ENCODE results near the gene ZDHHC19. TPM values are rescaled to one million over a fixed set of nuclear protein-coding genes. Genes with fewer than 3 reads are reported as not detected.
A peak's percentile ranks its signal among the peaks of the same experiment; 100 is the strongest.
"Not testable (repeated sequence)": the region's sequence is repeated elsewhere in the genome, so short reads cannot be mapped to it uniquely, and the experiment has no call there.

The ZDHHC19 gene
- total and polyA plus RNA-seq, 3 experiments from 2014 or later = not detected

DNA sequence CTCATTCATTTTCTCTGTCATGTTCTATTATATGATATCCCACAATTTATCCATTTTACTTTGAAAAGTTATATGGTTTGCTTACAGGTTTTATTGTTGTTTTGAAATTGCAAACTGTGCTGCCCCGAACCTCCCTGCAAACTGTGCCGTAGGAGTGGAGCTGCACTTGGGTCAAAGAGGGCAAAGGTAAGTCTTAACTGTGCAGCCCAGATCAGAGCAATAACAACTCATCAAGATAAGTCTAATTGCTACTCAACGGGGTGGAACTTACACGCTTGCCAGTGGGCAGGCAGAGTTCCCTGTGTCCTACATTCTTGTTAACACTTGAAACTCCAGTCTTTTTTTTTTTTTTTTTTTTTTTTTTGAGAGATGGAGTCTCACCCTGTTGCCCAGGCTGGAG is 33.2 kb downstream of the ZDHHC19 start:
- Mint-ChIP-seq H3K4me1 (peaks cover 36 to 52% (median 52%) of the 10 kb centered on the region in 3 donors), H3K27ac (peak overlapping the region in 5 of 8 donors; percentile 19 to 91 (median 80)), H3K36me3 (no peaks in the 10 kb centered on the region), H3K4me3 (peak overlapping the region in 1 of 7 donors; percentile 35), H3K9me3 (no peaks in the 10 kb centered on the region), H3K27me3 (no peaks in the 10 kb centered on the region)
- Histone ChIP-seq H3K4me1 (ENCODE audit: insufficient read depth, low read length) (peaks cover 44% of the 10 kb centered on the region), H3K4me3 (ENCODE audit: low read length) (no peak overlapping the region), H3K36me3 (ENCODE audit: insufficient read depth, low read length) (no peaks in the 10 kb centered on the region), H3K27ac (ENCODE audit: low read depth, low read length) (no peak overlapping the region), H3K9me3 (ENCODE audit: low read length) (no peaks in the 10 kb centered on the region), H3K27me3 (ENCODE audit: insufficient read depth, low read length, poor library complexity, severe bottlenecking) (no peaks in the 10 kb centered on the region)
- CTCF ChIA-PET = no interaction called here
- POLR2A ChIA-PET = interaction anchor here (2.5 kb wide), 1 partner anchor 98 kb away, joined by 13 read pairs; no protein-coding TSS in a partner anchor
- no peak for DNase-seq

DNA sequence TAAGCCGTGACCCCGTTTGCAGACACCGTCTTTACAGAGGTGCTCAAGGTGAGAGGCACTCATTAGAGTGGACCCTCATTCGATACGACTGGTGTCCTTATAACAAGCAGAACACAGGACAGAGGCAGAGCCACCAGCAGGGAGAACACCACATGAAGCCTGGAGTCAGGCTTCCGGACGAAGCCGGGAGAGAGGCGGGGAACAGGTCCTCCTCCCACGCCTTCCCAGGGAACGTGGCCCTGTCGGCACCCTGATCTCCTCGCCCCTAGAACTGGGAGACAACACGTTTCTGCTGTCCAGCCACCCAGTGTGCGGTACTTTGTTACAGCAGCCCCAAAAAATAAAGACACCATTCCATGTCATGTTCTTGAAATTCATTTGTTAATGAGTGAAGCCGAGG is 33.6 kb downstream of the ZDHHC19 start:
- no peaks in the 10 kb centered on the region for H3K9me3 ChIP-seq (ENCODE audit: low read length)
- H3K36me3 Mint-ChIP-seq = no peaks in the 10 kb centered on the region
- ChIA-PET CTCF (no interaction called here), POLR2A (no interaction called here)
- no peak overlapping the region for H3K4me3 ChIP-seq (ENCODE audit: low read length)
- H3K36me3 ChIP-seq (ENCODE audit: insufficient read depth, low read length) = no peaks in the 10 kb centered on the region
- DNase-seq = no peak
- no peaks in the 10 kb centered on the region for H3K27me3 Mint-ChIP-seq
- peaks cover 33 to 48% (median 48%) of the 10 kb centered on the region in 3 donors for H3K4me1 Mint-ChIP-seq
- no peak overlapping the region for H3K27ac ChIP-seq (ENCODE audit: low read depth, low read length)
- H3K9me3 Mint-ChIP-seq = no peaks in the 10 kb centered on the region
- peaks cover 40% of the 10 kb centered on the region for H3K4me1 ChIP-seq (ENCODE audit: insufficient read depth, low read length)
- no peaks in the 10 kb centered on the region for H3K27me3 ChIP-seq (ENCODE audit: insufficient read depth, low read length, poor library complexity, severe bottlenecking)
- H3K4me3 Mint-ChIP-seq = no peak overlapping the region
- H3K27ac Mint-ChIP-seq = peak overlapping the region in 5 of 8 donors; percentile 66 to 91 (median 80)

GRCh38 chr3:196175722-196176121 is 35.5 kb downstream of the ZDHHC19 start:
- Mint-ChIP-seq H3K4me1 (peaks cover 23 to 30% (median 29%) of the 10 kb centered on the region in 3 donors), H3K4me3 (no peak overlapping the region), H3K27ac (no peak overlapping the region), H3K36me3 (no peaks in the 10 kb centered on the region), H3K9me3 (no peaks in the 10 kb centered on the region), H3K27me3 (no peaks in the 10 kb centered on the region)
- Histone ChIP-seq H3K9me3 (ENCODE audit: low read length) (no peaks in the 10 kb centered on the region), H3K27me3 (ENCODE audit: insufficient read depth, low read length, poor library complexity, severe bottlenecking) (no peaks in the 10 kb centered on the region), H3K36me3 (ENCODE audit: insufficient read depth, low read length) (no peaks in the 10 kb centered on the region), H3K4me3 (ENCODE audit: low read length) (no peak overlapping the region), H3K4me1 (ENCODE audit: insufficient read depth, low read length) (peaks cover 22% of the 10 kb centered on the region), H3K27ac (ENCODE audit: low read depth, low read length) (no peak overlapping the region)
- DNase-seq = no peak
- ChIA-PET CTCF (interaction anchor here (1.5 kb wide), 1 partner anchor 103 kb away, joined by 4 read pairs; no protein-coding TSS in a partner anchor), POLR2A (no interaction called here)

DNA sequence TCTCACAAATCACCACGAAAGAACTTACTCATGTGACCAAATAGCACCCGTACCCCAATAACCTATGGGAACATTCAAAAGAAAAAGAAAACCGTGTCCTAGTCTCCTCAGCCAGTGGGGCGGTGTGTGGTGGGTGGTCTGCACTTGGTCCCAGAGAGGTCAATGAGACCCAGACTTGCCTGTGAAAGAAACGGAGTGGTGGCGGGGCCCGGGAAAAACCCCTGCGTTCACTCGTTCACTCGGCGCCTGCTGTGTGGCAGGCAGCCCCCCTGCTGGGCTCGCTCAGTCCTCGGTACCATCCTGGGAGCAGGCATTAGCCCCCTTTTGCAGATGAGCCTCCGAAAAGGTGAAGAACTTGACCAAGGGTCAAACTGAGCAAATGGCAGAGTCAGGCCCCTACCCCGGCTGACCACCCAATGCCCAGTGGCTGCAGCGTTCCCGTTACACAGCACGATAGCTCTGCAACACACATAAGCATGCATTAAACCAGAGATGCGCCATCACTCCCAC is 36.0 kb downstream of the ZDHHC19 start:
- Histone ChIP-seq H3K4me1 (ENCODE audit: insufficient read depth, low read length) (peaks cover 17% of the 10 kb centered on the region), H3K36me3 (ENCODE audit: insufficient read depth, low read length) (no peaks in the 10 kb centered on the region), H3K9me3 (ENCODE audit: low read length) (no peaks in the 10 kb centered on the region), H3K4me3 (ENCODE audit: low read length) (no peak overlapping the region), H3K27ac (ENCODE audit: low read depth, low read length) (no peak overlapping the region), H3K27me3 (ENCODE audit: insufficient read depth, low read length, poor library complexity, severe bottlenecking) (no peaks in the 10 kb centered on the region)
- Mint-ChIP-seq H3K4me1 (peaks cover 19 to 24% (median 24%) of the 10 kb centered on the region in 3 donors), H3K36me3 (no peaks in the 10 kb centered on the region), H3K9me3 (no peaks in the 10 kb centered on the region), H3K27me3 (no peaks in the 10 kb centered on the region), H3K4me3 (no peak overlapping the region), H3K27ac (no peak overlapping the region)
- ChIA-PET POLR2A (no interaction called here), CTCF (interaction anchor here (1.5 kb wide), 1 partner anchor 102 kb away, joined by 4 read pairs; no protein-coding TSS in a partner anchor)
- no peak for DNase-seq

DNA sequence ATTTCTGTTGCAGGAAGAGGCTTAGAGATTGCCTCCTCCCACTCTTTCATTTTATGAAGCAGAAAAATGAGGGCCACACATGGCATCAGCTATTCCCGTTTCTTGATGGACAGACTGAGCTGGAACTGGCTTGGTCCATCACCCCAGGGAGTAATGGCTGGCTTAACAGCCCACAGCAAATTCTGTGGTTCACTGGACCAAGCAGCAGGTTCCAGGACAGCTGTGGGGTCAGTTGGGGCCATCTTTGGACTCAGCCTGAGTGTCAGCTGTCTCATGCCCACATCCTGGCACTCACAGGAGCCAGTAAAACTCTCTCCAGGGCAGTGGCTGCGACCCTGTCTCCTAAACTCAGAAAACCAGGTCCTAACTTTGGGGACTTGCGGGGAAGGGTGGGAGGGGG is 36.5 kb downstream of the ZDHHC19 start:
- CTCF ChIA-PET = interaction anchor here (1.5 kb wide), 1 partner anchor 102 kb away, joined by 4 read pairs; no protein-coding TSS in a partner anchor
- H3K27me3 Mint-ChIP-seq = no peaks in the 10 kb centered on the region

GRCh38 chr3:196170296-196170695 is 40.9 kb downstream of the ZDHHC19 start:
- H3K9me3 Mint-ChIP-seq; H3K27me3 ChIP-seq (ENCODE audit: insufficient read depth, low read length, poor library complexity, severe bottlenecking); H3K27ac Mint-ChIP-seq; H3K27me3 Mint-ChIP-seq; H3K9me3 ChIP-seq (ENCODE audit: low read length); H3K4me3 Mint-ChIP-seq; H3K4me3 ChIP-seq (ENCODE audit: low read length); H3K4me1 ChIP-seq (ENCODE audit: insufficient read depth, low read length); CTCF ChIA-PET; H3K4me1 Mint-ChIP-seq; H3K27ac ChIP-seq (ENCODE audit: low read depth, low read length); H3K36me3 Mint-ChIP-seq; DNase-seq; POLR2A ChIA-PET; H3K36me3 ChIP-seq (ENCODE audit: insufficient read depth, low read length): not testable (repeated sequence)

More for the DNA sequence above, 36.5 kb downstream of the ZDHHC19 start:
- H3K4me1 Mint-ChIP-seq = peaks cover 14 to 19% (median 19%) of the 10 kb centered on the region in 3 donors
- H3K27ac ChIP-seq (ENCODE audit: low read depth, low read length) = no peak overlapping the region
- H3K27me3 ChIP-seq (ENCODE audit: insufficient read depth, low read length, poor library complexity, severe bottlenecking) = no peaks in the 10 kb centered on the region
- POLR2A ChIA-PET = no interaction called here
- no peaks in the 10 kb centered on the region for H3K9me3 ChIP-seq (ENCODE audit: low read length)
- no peak overlapping the region for H3K27ac Mint-ChIP-seq
- no peaks in the 10 kb centered on the region for H3K9me3 Mint-ChIP-seq
- no peak overlapping the region for H3K4me3 Mint-ChIP-seq
- no peaks in the 10 kb centered on the region for H3K36me3 Mint-ChIP-seq
- DNase-seq = no peak
- no peak overlapping the region for H3K4me3 ChIP-seq (ENCODE audit: low read length)
- H3K4me1 ChIP-seq (ENCODE audit: insufficient read depth, low read length) = peaks cover 12% of the 10 kb centered on the region
- H3K36me3 ChIP-seq (ENCODE audit: insufficient read depth, low read length) = no peaks in the 10 kb centered on the region

- Histone ChIP-seq H3K4me1 (ENCODE audit: insufficient read depth, low read length) (no peaks in the 10 kb centered on the region), H3K36me3 (ENCODE audit: insufficient read depth, low read length) (no peaks in the 10 kb centered on the region), H3K27ac (ENCODE audit: low read depth, low read length) (no peak overlapping the region), H3K9me3 (ENCODE audit: low read length) (no peaks in the 10 kb centered on the region), H3K27me3 (ENCODE audit: insufficient read depth, low read length, poor library complexity, severe bottlenecking) (no peaks in the 10 kb centered on the region), H3K4me3 (ENCODE audit: low read length) (no peak overlapping the region)
- Mint-ChIP-seq H3K36me3 (no peaks in the 10 kb centered on the region), H3K4me3 (no peak overlapping the region), H3K4me1 (peaks cover 0 to 2% (median 0%) of the 10 kb centered on the region in 3 donors), H3K27ac (no peak overlapping the region), H3K27me3 (no peaks in the 10 kb centered on the region), H3K9me3 (no peaks in the 10 kb centered on the region)
- POLR2A ChIA-PET = no interaction called here
- CTCF ChIA-PET = no interaction called here
- DNase-seq = no peak
Observed at GRCh38 chr3:196169836-196170240, 41.4 kb downstream of the ZDHHC19 start.

- Histone ChIP-seq H3K27me3 (ENCODE audit: insufficient read depth, low read length, poor library complexity, severe bottlenecking) (no peaks in the 10 kb centered on the region), H3K36me3 (ENCODE audit: insufficient read depth, low read length) (no peaks in the 10 kb centered on the region), H3K9me3 (ENCODE audit: low read length) (no peaks in the 10 kb centered on the region), H3K4me1 (ENCODE audit: insufficient read depth, low read length) (no peaks in the 10 kb centered on the region), H3K4me3 (ENCODE audit: low read length) (no peak overlapping the region), H3K27ac (ENCODE audit: low read depth, low read length) (no peak overlapping the region)
- Mint-ChIP-seq H3K36me3 (no peaks in the 10 kb centered on the region), H3K4me1 (peaks cover 0 to 2% (median 0%) of the 10 kb centered on the region in 3 donors), H3K9me3 (no peaks in the 10 kb centered on the region), H3K4me3 (no peak overlapping the region), H3K27ac (no peak overlapping the region), H3K27me3 (no peaks in the 10 kb centered on the region)
- POLR2A ChIA-PET = no interaction called here
- CTCF ChIA-PET = no interaction called here
- DNase-seq = no peak
Observed at GRCh38 chr3:196168808-196169391, 42.3 kb downstream of the ZDHHC19 start.

Data from CD8-positive, alpha-beta memory T cell (primary cell).